Femur (tissue), 1 donor: Measurements from ENCODE around the gene FGD3.

ENCODE experiments used
- DNase-seq: peaks from one replicate; pipeline ENCODE4 v3.0.0-alpha.2; 2017

The FGD3 gene

DNA sequence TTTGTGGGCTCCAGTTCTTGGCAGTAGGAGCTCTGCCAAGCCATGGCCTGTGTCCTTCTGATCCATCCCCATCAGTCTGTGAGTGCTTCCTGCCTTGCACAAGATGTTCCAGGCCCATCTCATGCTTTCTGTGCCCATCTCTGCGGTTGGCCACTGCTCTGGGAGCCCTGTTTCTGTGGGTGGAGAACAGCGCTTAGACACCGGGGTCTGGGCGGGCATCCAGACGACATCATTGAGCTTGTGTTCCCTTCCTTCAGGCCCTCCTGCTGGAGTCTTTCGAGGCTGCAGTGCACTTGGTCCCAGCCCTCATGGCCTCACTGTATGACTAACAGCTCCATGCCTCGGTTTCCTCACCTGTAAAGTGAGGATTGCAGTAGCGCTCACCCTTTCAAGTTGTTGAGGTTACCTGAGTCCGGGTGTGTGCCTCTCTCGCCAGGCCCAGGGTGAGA lies 133.8 kb downstream of the FGD3 start:
- DNase-seq = peak; percentile 41

- peak; percentile 8 for DNase-seq
Measured at GRCh38 chr9:93081931-93082330, 134.6 kb downstream of the FGD3 start.

DNA sequence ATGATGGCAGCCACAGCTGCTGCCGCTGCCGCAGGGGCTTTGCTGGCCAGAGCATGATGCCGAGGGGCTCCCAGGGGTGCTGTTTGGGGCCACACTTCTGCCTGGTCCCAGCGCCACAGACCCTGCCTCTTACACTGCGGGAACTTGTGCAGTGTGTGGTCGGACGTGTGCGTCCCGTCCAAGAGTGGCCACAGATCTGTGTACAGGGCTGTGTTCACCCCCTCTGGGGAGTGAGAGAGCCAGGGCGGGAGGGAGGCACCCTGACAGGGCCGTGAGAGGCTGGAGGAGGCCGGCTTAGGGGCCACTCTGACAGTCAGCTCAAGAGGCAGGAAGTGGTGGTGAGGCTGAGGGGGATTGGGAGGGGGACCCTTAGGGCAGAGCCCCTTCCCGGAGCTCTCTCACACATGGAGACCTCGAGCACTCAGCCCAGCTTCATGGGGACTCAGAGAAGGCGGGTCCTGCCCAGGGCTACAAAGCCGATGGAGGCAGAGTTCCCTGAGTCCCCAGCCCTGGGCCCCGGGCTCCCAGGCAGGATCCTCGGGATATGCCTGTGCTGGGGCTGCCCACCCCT lies 135.6 kb downstream of the FGD3 start:
- DNase-seq = peak; percentile 42

DNA sequence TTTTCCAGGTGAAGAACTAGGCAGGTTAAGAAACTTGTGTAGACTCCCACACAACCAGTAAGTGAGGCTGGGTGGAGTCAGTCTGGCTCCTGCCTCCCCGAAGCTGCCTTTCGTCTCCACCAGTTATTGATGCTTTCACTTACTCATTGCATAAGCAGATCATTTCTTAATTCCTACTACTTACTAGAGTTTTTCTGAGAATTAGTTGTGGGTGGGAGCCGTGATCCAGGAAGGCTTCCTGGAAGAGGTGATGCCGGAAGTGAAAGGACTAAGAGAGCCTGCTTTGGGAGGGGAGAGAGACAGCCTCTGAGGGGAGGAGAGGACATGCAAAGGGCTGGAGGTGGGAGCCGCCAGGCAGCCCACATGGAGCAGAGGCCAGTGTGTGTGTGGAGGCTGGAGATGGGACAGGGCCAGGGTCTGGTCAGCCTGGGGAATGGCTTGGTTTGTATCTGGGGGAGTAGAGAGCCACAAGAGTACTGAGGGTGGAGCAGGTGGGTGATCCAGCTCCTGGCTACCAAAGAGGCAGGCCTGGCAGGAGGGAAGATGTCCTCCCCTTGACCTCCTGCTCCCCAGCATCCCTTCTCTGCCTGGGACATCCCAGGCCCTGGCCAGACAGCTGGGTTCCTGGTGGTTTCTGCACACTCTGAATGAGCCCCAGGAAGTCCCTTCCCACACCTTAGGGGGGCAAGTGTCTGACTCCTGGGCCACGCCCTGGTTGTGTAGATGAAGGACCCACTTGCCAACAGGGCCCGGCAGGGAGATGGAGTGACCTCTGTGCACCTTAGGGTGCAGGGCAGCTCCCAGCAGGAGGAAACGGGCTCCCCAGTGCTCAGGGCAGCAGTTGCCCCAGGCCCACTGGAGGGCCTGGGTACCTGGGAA lies 136.5 kb downstream of the FGD3 start:
- DNase-seq = peak; percentile 11

DNA sequence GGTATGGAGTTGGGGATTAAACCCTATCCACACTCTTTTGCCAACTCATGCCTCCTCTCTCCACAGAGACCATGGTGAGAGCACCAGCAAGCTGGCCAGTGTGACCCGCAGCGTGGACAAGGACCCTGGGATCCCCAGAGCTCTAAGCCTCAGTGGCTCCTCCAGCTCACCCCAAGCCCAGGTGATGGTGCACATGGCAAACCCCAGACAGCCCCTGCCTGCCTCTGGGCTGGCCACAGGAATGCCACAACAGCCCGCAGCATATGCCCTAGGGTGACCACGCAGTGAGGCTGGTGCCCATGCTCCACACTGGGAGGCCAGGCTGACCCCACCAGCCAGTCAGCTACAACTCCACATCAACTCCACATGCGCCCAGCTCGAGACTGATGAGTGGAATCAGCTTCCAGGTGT lies 137.2 kb downstream of the FGD3 start:
- DNase-seq = peak; percentile 7

GRCh38 chr9:93085676-93086075 lies 138.4 kb downstream of the FGD3 start:
- no peak for DNase-seq
